ENCODE measurements around the gene CKMT1B.
"Not testable (repeated sequence)": the region's sequence is repeated elsewhere in the genome, so short reads cannot be mapped to it uniquely, and the experiment has no call there.

The CKMT1B gene

DNA sequence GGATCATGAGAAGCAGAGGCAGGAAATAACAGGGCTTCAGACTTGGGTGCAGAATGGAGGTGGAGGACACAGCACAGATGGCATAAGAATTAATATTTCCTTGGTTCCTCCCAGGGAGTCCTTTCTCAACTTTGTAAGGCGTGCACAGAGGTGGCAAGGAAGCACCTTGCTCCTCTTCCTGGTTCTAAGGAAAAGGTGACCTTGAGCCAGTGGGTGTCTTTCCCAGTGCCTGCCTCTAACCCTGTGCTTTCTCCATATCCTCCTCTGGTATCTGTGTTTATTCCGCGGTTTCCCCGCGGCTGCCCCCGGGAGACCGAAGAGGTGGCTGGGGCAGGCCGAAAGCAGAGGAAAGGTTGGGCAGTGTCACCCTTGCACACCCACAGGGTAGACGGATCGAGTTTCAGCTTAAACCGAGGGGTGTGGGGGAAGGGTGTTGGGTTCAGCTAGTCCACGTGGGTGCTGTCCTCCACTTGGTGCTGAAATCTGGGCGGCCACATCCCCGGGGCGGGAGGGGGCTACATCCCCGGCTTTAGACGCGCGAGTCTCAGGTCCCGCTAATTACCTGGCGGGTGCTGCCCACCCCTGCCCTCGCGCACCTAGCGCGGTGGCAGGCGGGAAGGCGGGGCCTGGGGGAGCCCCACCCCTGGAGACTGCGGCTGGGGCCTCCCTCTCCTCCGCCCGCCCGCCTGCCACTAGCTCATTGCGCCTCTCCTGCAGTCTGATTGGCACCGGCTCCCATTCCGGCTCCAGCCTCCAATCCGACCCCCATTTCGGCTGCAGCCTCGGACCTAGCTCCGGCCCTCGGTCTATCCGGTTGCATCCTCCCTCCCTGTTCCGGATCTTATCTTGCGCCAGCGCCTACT, at the start of gene CKMT1B:
CKMT1B (plus strand) TSS at position 700 of the 863 bp plus-strand sequence. CDS start 192 bp downstream, outside the sequence.
- DNase-seq = not testable (repeated sequence)

DNA sequence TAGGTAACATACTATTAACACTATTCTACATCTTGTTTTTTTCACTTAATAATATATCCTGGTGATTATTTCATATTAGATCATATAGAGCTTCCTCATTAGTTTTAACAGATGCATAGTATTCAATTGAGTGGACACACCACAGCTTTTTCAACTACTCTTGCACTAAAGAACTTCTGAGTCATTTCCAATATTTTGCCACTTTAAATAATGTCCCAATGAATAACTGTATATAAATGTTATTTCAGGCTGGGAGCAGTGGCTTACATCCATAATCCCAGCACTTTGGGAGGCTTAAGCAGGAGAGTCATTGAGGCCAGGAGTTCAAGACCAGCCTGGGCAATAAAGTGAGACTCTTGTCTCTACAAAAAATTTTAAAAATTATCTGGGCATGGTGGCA, 49.6 kb upstream of the CKMT1B start:
- DNase-seq = no peak

- DNase-seq = no peak
These were observed 48.4 kb upstream of the CKMT1B start for GRCh38 chr15:43545426-43545825.

GRCh38 chr15:43547539-43547938, 46.3 kb upstream of the CKMT1B start:
- no peak for DNase-seq

GRCh38 chr15:43550527-43551363, 43.1 kb upstream of the CKMT1B start:
- no peak for DNase-seq

GRCh38 chr15:43552256-43552655, 41.6 kb upstream of the CKMT1B start:
- no peak for DNase-seq

- DNase-seq = no peak
These were observed 40.8 kb upstream of the CKMT1B start for GRCh38 chr15:43552986-43553385.

GRCh38 chr15:43562753-43563152, 31.1 kb upstream of the CKMT1B start:
- DNase-seq = not testable (repeated sequence)

- not testable (repeated sequence) for DNase-seq
These were observed 30.0 kb upstream of the CKMT1B start for GRCh38 chr15:43563793-43564192.

- not testable (repeated sequence) for DNase-seq
These were observed 27.2 kb upstream of the CKMT1B start for GRCh38 chr15:43566615-43567014.

GRCh38 chr15:43574607-43575006, 19.2 kb upstream of the CKMT1B start:
- not testable (repeated sequence) for DNase-seq

GRCh38 chr15:43589778-43590466, 3.9 kb upstream of the CKMT1B start, which contains the start of gene PPIP5K1:
TSS of gene PPIP5K1 (minus strand) at chr15:43590208. CDS start at chr15:43584504, 5,704 bp downstream.
- DNase-seq = not testable (repeated sequence)

- DNase-seq = not testable (repeated sequence)
These were observed 986 bp upstream of the CKMT1B start for GRCh38 chr15:43592841-43593240.

DNA sequence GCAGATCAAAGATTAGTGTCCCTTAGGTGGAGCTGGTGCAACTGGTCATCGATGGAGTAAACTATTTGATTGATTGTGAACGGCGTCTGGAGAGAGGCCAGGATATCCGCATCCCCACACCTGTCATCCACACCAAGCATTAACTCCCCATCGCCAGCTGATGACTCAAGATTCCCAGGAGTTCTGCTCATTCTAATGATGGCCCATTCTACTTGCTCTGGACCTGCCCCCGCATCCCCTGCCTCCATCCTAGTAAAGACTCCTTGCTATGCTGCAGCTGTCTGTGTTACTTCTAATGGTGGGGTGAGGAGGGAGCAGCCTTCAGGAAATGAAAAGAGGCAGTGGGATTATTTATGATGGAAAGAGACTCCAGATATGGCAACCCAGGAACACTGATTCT, 5.3 kb downstream of the CKMT1B start:
- not testable (repeated sequence) for DNase-seq

GRCh38 chr15:43600200-43600599, 6.4 kb downstream of the CKMT1B start:
- not testable (repeated sequence) for DNase-seq

GRCh38 chr15:43602233-43602632, 8.4 kb downstream of the CKMT1B start:
- peak; percentile 24 to 50 for DNase-seq

DNA sequence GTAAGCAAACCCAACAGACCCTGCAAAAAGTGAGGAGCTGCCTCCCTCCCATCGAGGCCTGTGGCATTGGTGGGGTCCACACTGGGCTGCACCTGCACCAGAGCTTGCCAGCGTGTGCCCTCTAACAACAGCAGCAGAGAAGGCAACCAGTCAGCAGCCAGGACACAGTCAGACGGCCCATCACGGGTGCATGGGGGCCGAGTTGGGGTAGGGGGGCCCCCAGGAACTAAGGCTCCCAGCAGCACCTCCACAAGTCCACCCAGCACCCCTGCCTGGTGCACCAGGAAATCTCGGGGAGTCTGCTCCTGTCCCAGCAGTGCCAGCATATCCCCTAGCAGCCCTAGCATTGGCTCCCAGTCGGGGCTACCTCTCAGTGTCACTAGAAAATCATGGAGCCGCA, 23.9 kb downstream of the CKMT1B start:
- not testable (repeated sequence) for DNase-seq

DNA sequence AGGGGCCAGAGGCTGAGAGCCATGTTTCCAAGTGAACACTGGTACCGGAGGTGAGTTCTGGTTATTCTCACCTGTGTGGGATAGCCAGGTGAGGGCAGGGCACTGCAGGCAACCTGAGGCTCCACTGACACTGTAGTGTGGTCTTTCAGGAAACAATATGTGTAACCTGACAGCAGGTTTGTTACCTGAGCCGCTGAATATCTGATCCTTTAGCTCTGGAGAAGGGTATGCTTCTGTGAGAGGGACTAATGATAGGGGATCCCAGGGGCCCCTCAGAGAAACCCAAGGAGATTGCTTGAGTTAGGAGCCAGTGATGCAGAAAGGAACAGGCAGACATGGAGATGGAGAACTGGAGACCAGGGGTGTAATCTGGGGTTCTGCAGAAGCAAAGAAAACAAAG, 24.9 kb downstream of the CKMT1B start, which contains the start of gene STRC:
STRC (minus strand) TSS at position 101 of the 400 bp plus-strand sequence; CDS start at position 23, 78 bp downstream.
- not testable (repeated sequence) for DNase-seq

GRCh38 chr15:43622068-43622799, 28.4 kb downstream of the CKMT1B start:
- DNase-seq = not testable (repeated sequence)

- DNase-seq = no peak
These were observed 31.3 kb downstream of the CKMT1B start for GRCh38 chr15:43625106-43625505.

GRCh38 chr15:43626937-43627336, 33.1 kb downstream of the CKMT1B start:
- DNase-seq = not testable (repeated sequence)
